Measurements from ENCODE around the gene DERL3. TPM values are rescaled to one million over a fixed set of nuclear protein-coding genes. Genes with fewer than 3 reads are reported as not detected.

The DERL3 gene
- total and polyA plus RNA-seq, 2 of the 13 experiments (the other 11 are each of a cell fraction or from before 2014, with no cell fraction given), result not detected

DNA sequence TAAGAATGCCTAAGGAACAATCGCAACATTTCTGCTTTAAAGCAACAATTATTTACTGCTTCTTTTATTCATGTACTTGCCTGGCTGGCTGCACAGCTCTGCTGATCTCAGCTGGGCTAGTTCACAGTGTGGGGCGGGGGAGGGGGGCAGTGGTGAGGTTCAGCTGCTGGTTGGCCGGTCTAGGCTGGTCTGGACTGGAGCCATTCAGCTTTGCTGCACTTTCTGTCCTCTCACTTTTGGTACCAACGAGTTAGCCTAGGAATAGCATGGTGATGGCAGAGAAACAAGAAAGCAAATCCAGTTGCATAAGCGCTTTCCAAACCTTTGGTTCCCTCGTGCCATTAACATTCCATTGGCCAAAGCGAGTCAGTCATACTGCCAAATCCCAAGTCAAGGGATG, 39.4 kb upstream of the DERL3 start:
- Histone ChIP-seq H3K4me2 (ENCODE audit: low read depth, low read length) (no peak overlapping the region), H3K9ac (ENCODE audit: insufficient read depth, low read depth, low read length) (no peak overlapping the region), H4K20me1 (ENCODE audit: insufficient read depth, low read length) (no peaks in the 10 kb centered on the region), H3K27me3 (ENCODE audit: control insufficient read depth in 1 of 2, insufficient read depth in 2 of 2, low read length in 2 of 2) (no peaks in the 10 kb centered on the region), H3K4me1 (ENCODE audit: insufficient read depth, low read length) (peaks cover 7% of the 10 kb centered on the region; the same call in 1 of the 2 replicates), H2AFZ (ENCODE audit: low read length) (no peak overlapping the region), H3K9me3 (ENCODE audit: low read length) (no peaks in the 10 kb centered on the region), H3K4me3 (replicated peaks in 1 of 3; ENCODE audit: insufficient read depth in 1 of 3, low read depth in 2 of 3, low read length in 3 of 3) (no peak overlapping the region), H3K79me2 (ENCODE audit: insufficient read depth, low read length) (no peaks in the 10 kb centered on the region), H3K27ac (ENCODE audit: extremely low read length, insufficient read depth, low read length) (no peak overlapping the region), H3K36me3 (replicated peaks in 1 of 2; ENCODE audit: control insufficient read depth in 1 of 2, insufficient read depth in 2 of 2, low read length in 2 of 2) (peaks cover 14 to 35% of the 10 kb centered on the region in 2 experiments; a peak in 4 of 5 replicates)
- no peak for ATAC-seq
- POLR2A ChIA-PET, result no interaction called here
- 91% methylated on average over 7 of the region's 7 CpGs for WGBS (ENCODE audit: low lambda C conversion rate)
- CTCF ChIA-PET (ENCODE audit: low intra/inter-chr PET ratio, low total read pairs), result no interaction called here
- in situ Hi-C loops (cut with HindIII; ENCODE audit: extremely low pct_ligation_motif_present, low pct_unique_long_range_greater_than_20kb), result no loop called here
- TF ChIP-seq KLF12 (CRISPR knock-in tag; IDR thresholded peaks at IDR 0.05; ENCODE audit: borderline replicate concordance) (no peak), ZNF841 (CRISPR knock-in tag; IDR thresholded peaks at IDR 0.05; ENCODE audit: borderline replicate concordance) (no peak), SNAPC5 (CRISPR knock-in tag; IDR thresholded peaks at IDR 0.05; ENCODE audit: borderline replicate concordance) (no peak), GLI4 (CRISPR knock-in tag; IDR thresholded peaks at IDR 0.05; ENCODE audit: borderline replicate concordance) (no peak), BRD4 (CRISPR knock-in tag; IDR thresholded peaks at IDR 0.05) (no peak), TOPORS (CRISPR knock-in tag; IDR thresholded peaks at IDR 0.05) (no peak), U2AF1 (optimal IDR thresholded peaks at IDR 0.05; ENCODE audit: low read depth, low read length) (no peak), ZNF232 (CRISPR knock-in tag; IDR thresholded peaks at IDR 0.05; ENCODE audit: borderline replicate concordance) (no peak), RERE (CRISPR knock-in tag; IDR thresholded peaks at IDR 0.05; ENCODE audit: low read depth) (no peak), ZNF34 (CRISPR knock-in tag; IDR thresholded peaks at IDR 0.05; ENCODE audit: borderline replicate concordance) (no peak), SUZ12 (IDR thresholded peaks at IDR 0.05; ENCODE audit: low read depth, low read length) (no peak), GLMP (CRISPR knock-in tag; IDR thresholded peaks at IDR 0.05; ENCODE audit: borderline replicate concordance) (no peak), NFKBIZ (CRISPR knock-in tag; IDR thresholded peaks at IDR 0.05) (no peak), SOX6 (IDR thresholded peaks at IDR 0.05) (no peak), SOX6 (CRISPR knock-in tag; IDR thresholded peaks at IDR 0.05) (no peak)
- no peak for DNase-seq (ENCODE audit: low spot score)
- BruUV-seq (replicated peaks), result no TSS peak
- no peak for FAIRE-seq
- intact Hi-C loops (cut with micrococcal nuclease; ENCODE audit: unreplicated experiment), result no loop called here
